Measurements from ENCODE around the gene RASSF4. TPM values are rescaled to one million over a fixed set of nuclear protein-coding genes. Genes with fewer than 3 reads are reported as not detected.

RASSF4 gene
- total RNA-seq, 3 donors from 2014 or later = 20.0 to 50.6 (median 32.3) TPM

- Histone ChIP-seq H3K4me1 (ENCODE audit: low read depth) (no peaks in the 10 kb centered on the region), H3K36me3 (ENCODE audit: low read depth) (no peaks in the 10 kb centered on the region), H3K4me3 (no peak overlapping the region), H3K9me3 (no peaks in the 10 kb centered on the region)
- no peak for TF ChIP-seq CTCF (IDR thresholded peaks at IDR 0.05)
- DNase-seq (no peak), ATAC-seq (no peak)
- intact Hi-C loops (cut with DNase I, micrococcal nuclease) = no loop called here
Measured at GRCh38 chr10:44995581-44995913, 35.9 kb downstream of the RASSF4 start.

- ATAC-seq (peak; percentile 7), DNase-seq (no peak)
- no peak overlapping the region for H3K4me3 ChIP-seq
- no peaks in the 10 kb centered on the region for H3K4me1 ChIP-seq (ENCODE audit: low read depth)
- no peak for TF ChIP-seq CTCF (IDR thresholded peaks at IDR 0.05)
- no peaks in the 10 kb centered on the region for H3K36me3 ChIP-seq (ENCODE audit: low read depth)
- intact Hi-C loops (cut with DNase I, micrococcal nuclease) = no loop called here
- H3K9me3 ChIP-seq = no peaks in the 10 kb centered on the region
Measured at GRCh38 chr10:44995914-44996669, 36.5 kb downstream of the RASSF4 start.

GRCh38 chr10:44997105-44997748 lies 37.6 kb downstream of the RASSF4 start:
- H3K36me3 ChIP-seq (ENCODE audit: low read depth) = no peaks in the 10 kb centered on the region
- intact Hi-C loops (cut with DNase I, micrococcal nuclease) = no loop called here
- no peak for TF ChIP-seq CTCF (IDR thresholded peaks at IDR 0.05)
- ATAC-seq = no peak
- H3K9me3 ChIP-seq = no peaks in the 10 kb centered on the region
- DNase-seq = no peak
- no peak overlapping the region for H3K4me3 ChIP-seq
- peaks cover 5% of the 10 kb centered on the region for H3K4me1 ChIP-seq (ENCODE audit: low read depth)

GRCh38 chr10:44998146-44998631 lies 38.6 kb downstream of the RASSF4 start:
- ATAC-seq (no peak), DNase-seq (no peak)
- H3K36me3 ChIP-seq (ENCODE audit: low read depth) = no peaks in the 10 kb centered on the region
- intact Hi-C loops (cut with DNase I, micrococcal nuclease) = no loop called here
- H3K9me3 ChIP-seq = no peaks in the 10 kb centered on the region
- no peak for TF ChIP-seq CTCF (IDR thresholded peaks at IDR 0.05)
- H3K4me3 ChIP-seq = no peak overlapping the region
- peaks cover 11% of the 10 kb centered on the region for H3K4me1 ChIP-seq (ENCODE audit: low read depth)

- TF ChIP-seq CTCF (IDR thresholded peaks at IDR 0.05) = no peak
- intact Hi-C loops (cut with DNase I, micrococcal nuclease) = no loop called here
Measured at GRCh38 chr10:45000138-45000751, 40.6 kb downstream of the RASSF4 start.

More at GRCh38 chr10:45000138-45000751, 40.6 kb downstream of the RASSF4 start:
- H3K9me3 ChIP-seq = no peaks in the 10 kb centered on the region
- no peak for ATAC-seq
- H3K36me3 ChIP-seq (ENCODE audit: low read depth) = no peaks in the 10 kb centered on the region
- H3K4me1 ChIP-seq (ENCODE audit: low read depth) = peaks cover 11% of the 10 kb centered on the region
- peak in 1 of 3 donors; percentile 75 for DNase-seq
- no peak overlapping the region for H3K4me3 ChIP-seq

All from mucosa of descending colon (tissue), 3 donors.